CD4-positive, alpha-beta T cell treated with Interleukin-17A for 4 hours (primary cell): ENCODE data around the gene RHCG.

ENCODE experiments used
- DNase-seq: peaks from one replicate; pipeline ENCODE4 v3.0.0-alpha.2; 2020; ENCODE audit warnings: mixed read lengths

RHCG gene

DNA sequence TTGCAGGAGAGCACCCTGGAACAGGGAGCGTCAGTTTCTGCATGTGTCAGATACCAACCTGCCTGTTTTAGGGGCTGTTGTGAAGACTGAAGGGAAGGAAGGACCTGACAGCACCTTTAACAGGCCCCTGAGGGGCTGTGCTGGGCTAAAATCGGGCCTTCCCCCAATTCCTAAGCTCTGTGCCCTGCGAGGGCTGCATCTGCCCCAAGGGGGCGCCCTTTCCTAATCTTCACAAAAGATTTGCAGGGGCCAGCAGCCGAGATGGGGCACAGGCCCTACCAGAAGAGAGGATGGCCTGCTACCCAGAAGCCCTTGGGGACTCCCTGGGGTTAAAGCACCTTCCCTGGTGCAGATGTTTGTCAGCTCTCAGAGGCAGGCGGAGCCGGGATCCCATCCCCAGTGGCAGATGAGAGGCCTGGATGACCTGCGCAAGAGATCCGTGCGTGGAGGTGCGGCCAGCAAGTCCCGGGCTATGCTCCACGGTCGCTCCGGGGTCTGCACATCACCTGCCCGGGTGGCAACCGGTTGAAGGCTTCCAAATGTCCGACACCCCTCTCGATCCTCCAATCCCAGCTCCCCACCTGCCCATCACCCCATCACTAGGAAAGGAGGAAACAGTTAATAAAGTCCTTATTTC is 53.6 kb downstream of the RHCG start:
- peak; percentile 8 for DNase-seq

DNA sequence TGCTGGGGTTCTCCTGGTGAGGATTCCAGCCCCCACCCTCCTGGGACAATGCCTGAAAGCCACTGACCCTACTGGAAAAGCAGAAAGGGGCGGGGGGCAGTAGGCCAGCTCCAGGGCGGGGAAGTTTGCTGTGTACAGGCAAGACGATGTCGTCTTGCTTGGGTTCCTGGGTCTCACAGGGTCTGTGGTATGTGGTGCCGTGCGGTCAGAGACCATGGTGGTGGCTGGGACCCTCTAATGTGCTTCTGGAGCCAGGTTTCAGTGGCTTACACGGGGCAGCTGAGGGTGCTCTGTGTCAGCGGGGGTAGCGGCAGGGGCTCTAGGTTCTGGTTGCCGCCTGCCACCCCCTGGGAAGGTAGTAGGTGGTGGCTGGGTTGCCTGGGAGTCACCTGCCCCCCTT is 54.2 kb downstream of the RHCG start:
- DNase-seq: no peak

DNA sequence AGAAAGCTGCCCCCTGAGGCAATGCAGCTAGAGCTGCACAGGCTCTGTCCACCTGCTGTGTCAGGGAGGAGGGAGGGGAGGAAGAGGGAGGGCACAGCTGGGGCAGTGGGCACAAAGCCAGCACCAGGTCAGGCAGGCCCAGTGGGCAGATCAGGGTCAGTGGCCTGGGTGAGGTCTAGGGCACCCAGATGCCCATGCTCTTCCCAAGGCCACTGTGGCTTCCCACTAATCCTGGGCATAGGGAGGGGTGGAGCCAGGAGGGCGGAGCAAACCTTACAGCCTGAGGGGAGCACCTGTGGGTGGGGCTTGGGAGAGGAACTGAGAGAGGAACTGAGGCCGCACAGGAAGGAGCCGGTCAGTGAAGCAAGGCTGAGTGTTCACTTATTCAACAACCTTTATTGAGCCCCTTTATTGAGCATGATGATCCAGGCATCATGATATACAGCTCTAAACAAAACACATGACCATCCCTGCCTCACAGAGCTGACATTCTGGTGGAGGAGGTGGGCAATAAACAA is 55.0 kb downstream of the RHCG start:
- DNase-seq: no peak

DNA sequence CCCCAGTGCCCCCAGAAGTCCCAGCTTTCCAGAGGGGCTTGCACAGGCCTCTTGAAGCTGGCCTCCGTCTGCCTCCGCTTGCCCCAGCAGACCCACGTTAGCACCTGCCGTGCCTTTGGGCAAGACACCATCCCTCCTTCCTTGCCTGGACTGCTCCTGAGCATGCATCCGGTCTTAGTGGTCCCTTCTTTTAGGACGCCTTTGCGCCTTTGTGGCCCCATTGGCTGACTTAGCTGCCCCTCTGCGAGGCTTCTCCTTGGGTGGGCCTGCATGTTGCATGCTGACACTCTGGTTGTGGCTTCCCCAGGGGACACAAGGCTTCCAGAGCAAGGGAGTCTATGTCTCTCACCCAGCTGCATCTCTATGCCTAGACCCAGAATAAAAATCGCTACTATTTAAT is 56.6 kb downstream of the RHCG start:
- DNase-seq: no peak

DNA sequence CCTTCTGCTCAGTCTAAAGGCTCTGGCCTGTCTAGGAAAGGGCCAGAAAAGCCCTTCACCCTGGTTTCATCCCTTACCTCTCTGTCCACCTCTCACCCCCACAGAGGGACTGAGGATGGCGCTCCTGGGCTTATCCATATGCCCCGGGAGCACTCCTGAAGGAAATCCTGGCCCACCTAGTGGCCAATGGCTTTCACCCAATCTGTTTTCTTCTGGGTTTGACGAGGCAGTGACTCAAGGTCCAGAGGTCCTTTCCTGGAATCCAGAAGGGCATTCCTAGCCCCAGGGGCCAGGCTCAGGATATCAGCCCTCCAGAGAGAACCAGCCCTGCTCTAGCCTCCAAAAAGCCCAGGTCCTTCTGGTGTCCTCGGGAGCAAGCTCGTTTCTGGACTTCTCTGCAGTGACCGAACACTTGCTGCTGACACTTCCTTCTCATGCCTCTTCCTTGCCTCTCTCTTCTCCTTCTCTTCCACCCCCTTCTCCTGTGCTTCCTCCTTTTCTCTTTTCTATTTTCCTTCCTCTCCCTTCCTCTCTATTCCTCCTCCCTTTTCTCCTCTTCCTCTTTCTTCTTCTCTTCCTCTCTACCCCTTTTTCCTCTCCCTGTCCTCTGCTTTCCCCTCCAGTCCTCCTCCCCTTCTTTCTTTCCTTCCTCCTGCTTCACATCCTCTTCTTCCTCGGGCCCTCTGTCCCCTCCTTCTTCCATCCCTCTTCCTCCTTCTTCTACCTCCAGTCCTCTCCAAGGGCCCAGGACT is 59.6 kb downstream of the RHCG start:
- no peak for DNase-seq

DNA sequence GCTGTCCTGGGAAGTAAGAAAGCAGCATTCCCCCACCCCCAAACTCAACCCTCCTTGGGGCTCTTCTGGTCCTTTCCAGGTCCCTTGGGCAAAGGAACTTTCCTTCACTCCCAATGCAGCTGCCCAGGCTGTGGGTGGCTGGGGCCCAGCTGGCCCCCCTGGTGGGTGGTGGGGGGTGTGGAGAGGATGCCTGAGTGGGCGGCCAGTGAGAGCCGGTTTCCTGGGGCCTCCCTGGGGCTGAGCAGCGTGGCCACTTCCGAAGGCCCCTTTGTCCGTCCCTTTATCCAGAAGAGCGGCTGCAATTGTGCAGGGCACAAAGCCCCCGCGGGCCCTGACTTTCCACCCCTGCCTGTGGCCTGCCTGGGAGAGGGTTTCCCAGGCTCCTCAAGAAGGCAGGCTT is 61.0 kb downstream of the RHCG start:
- no peak for DNase-seq

DNA sequence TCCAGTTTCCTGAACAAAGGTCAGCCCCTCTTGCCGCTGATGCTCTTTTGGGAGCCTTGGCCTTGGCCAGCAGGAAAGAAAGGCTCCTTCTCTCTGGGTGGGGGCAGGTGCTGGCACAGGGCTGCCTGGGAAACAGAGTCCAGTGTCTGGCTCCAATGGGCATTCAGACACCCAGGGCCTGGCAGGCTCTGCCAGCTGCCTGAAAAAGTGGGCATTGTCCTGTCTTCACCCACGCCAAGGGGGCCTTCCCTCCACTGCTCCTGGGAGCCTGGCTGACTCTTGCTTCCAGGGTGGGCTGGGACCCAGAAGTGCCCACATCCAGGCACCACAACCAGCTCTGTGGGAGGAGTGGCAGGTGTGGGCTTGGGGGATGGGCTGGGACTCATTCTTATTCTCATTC is 62.7 kb downstream of the RHCG start:
- no peak for DNase-seq

DNA sequence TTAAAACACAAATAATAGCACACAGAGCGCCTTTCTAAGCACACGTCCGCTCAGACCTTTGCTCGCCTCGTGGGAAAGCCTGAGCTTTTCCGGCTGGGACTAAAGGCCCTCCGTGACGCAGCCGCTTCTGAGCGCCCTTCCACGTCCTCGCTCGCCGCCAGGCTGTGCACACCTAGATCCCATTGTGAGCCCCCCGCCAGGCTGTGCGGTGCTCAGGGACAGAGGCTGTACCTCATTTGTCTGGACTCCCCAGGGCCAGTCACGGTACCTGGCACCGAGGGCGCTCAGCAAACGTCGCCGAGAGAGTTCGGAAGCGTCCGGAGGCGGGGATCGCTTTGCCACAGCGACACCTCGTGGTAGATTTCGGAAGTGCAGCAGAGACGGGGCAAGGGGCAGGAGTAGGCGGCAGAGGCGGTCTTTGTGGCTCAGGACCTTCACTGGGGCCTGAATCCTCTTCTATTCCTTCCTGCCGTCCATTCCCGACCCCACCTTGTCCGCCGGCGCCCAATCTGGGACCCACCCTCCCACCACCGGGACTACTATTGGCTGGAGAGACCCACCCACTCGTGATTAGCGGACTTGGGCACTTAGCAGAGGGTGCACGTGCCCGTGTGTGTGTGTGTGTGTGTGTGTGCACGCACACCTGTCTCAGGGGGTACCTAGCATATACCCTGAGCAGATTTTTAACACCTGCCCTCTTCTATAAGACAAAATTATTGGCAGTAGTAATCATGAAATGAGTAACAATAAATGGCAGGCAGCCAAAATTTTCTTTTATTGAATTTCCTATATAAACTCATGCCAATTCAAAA is 65.6 kb downstream of the RHCG start:
- peak; percentile 88 for DNase-seq

DNA sequence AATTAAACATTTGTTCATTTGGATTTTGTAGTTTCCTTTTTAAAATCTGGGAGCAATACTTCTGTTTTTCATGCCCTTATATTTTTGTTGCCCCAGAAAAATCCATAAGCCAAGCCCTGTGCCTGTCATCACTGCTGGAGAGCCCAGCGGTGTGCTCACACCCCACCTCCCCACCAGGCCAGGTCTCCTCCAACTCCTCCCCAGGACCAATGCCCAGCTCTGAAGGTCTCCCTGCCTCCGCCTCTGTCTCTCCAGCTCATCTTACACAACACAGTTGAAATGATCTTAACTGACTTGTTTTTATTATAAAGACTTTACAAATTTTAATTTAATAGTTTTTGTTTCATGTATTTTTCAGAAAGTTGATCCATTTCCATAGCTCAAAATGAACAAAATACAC is 66.4 kb downstream of the RHCG start:
- DNase-seq: no peak

DNA sequence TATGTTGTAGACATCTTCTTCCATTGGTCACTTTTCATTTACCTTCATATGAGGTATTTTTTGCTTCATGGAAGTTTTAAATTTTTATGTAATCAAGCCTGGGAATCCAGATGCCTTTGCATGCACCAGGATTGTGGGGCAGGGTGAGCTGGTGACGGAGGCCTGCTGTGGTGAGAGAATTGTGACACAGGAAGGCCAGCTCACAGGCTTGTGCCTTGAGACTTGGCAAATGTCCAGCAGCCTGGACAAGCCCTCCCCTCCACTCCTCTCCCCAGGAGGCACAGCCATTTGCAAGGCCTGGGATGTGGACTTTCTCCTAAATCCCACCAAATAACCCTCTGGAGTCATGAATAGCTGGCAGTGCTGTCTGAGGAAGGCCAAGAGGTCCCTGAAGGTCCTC is 67.4 kb downstream of the RHCG start:
- no peak for DNase-seq

DNA sequence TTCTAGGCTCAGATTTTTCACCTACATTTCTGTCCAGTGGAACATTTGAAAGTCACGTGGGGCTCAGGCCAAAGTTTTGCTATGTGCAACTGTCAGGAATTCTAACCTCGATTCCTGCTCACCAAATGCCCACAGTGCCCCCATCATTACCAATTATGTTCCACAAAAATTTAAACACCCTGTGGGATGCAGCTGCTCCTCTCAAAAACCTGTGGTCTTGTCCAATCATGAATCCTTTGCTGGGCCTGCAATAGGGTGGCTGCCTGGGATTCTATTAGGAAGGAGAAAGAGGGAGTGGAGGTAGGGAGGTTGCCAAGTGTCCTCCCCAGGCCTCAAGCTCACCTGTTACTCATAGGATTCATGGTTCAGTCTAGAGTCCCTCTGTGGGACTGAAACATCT is 68.1 kb downstream of the RHCG start:
- DNase-seq: no peak

DNA sequence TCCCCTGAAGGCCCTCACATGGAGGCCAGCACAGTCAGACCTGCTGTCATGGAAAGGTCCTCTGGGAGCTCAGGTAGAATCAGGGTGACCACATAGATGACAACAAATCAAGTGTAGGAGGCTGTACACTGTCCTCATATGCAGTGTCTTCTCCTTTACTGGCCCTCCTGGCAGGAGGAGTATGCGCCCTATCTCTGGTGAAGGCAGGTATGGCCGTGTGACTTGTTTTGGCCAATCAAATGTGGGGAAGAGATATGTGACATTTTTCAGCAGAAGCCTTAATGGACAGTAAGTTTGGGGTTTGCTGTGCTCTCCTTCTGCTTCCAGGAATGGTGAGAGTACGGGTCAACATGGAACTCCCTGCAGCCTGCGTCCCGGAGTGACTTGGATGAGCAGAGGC is 69.9 kb downstream of the RHCG start:
- DNase-seq: no peak

DNA sequence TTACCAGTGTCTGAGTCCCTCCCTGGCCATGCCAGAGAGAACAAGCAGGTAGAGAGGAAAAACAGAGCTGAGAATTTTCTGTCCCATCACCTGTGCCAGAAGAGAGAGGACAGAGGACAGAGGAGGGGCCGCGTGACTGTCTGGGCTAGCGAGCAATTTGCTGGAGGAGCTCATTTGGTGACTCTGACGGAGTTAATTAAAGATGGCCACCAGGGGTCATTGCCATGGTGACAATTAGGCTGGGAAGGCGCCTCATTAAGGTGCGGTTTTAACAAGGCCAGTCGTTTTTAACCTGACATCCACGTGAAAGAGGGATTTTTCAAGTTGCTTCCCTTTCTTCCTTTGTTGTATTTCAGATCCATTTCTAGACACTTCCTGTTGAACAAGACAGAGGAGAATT is 72.4 kb downstream of the RHCG start:
- DNase-seq: no peak
